Hair follicular keratinocyte (primary cell): ENCODE measurements around the gene RSPRY1. TPM values are rescaled to one million over a fixed set of nuclear protein-coding genes. Genes with fewer than 3 reads are reported as not detected.

Experiments
- total RNA-seq: library from RNA; depleted of rRNA; stranded (reverse); fragments of >200 nt; gene quantifications from 2 replicates; pipeline ENCODE4 v1.2.3, GENCODE V29; 2015

Gene RSPRY1
- 27.6 and 27.8 TPM in 2 replicates for total RNA-seq

GRCh38 chr16:57185945-57186871 is at the start of gene RSPRY1, which contains the start of gene PSME3IP1:
Gene RSPRY1 (plus strand): TSS chr16:57186329. CDS start chr16:57204659, 18,330 bp downstream.
Gene PSME3IP1 (minus strand): TSS chr16:57186039. CDS start chr16:57173854, 12,185 bp downstream.

GRCh38 chr16:57244767-57245471 is 58.8 kb downstream of the RSPRY1 start, which contains the start of gene ARL2BP:
Gene ARL2BP (plus strand): TSS chr16:57245259. CDS start chr16:57245368, 109 bp downstream.

GRCh38 chr16:57284209-57284951 is 98.3 kb downstream of the RSPRY1 start, which contains the start of gene PLLP:
Gene PLLP (minus strand): TSS chr16:57284672. CDS start chr16:57284540, 132 bp downstream.

Other genes with a start within 250 kb of the RSPRY1 start
- not detected in 2 replicates for gene CETP, start 224.4 kb upstream of the RSPRY1 start, total RNA-seq
- 1.5 and 1.6 TPM in 2 replicates for gene NLRC5, start 196.8 kb upstream of the RSPRY1 start, total RNA-seq
- 15.1 and 22.6 TPM in 2 replicates for gene CPNE2, start 93.7 kb upstream of the RSPRY1 start, total RNA-seq
- 47.6 and 66.3 TPM in 2 replicates for gene PSME3IP1, start 290 bp upstream of the RSPRY1 start, total RNA-seq
- gene ARL2BP, start 58.9 kb downstream of the RSPRY1 start, total RNA-seq = 86.9 and 103 TPM in 2 replicates
- 9.0 and 12.4 TPM in 2 replicates for gene PLLP, start 98.3 kb downstream of the RSPRY1 start, total RNA-seq
- not detected in 2 replicates for gene CCL22, start 172.5 kb downstream of the RSPRY1 start, total RNA-seq
- gene CX3CL1, start 186.2 kb downstream of the RSPRY1 start, total RNA-seq = 4.2 and 8.4 TPM in 2 replicates
- gene CCL17, start 218.4 kb downstream of the RSPRY1 start, total RNA-seq = not detected in 2 replicates